SK-N-SH (cell line): ENCODE measurements around the gene HOXD11. TPM values are rescaled to one million over a fixed set of nuclear protein-coding genes. Genes with fewer than 3 reads are reported as not detected.

Source experiments
- CTCF ChIA-PET: fragments of 300-600, 350-600 bp; formaldehyde crosslinking; extraction: SDS; loops from one replicate; lab custom pipeline; 2021; lab: Yijun Ruan, JAX
- POLR2A ChIA-PET: fragments of 350-600 bp; sonication (Branson Sonifier 250); formaldehyde crosslinking; extraction: SDS; loops from one replicate; lab custom pipeline; 2020; ENCODE audit warnings: antibody characterized with exemption, inconsistent platforms; lab: Yijun Ruan, JAX
- DNase-seq: peaks from one replicate; pipeline ENCODE4 v3.0.0; 2012
- H2AFZ ChIP-seq: fragments of 200-600 bp; sonication (generic); 2 replicates; pipeline ENCODE4 v1.8.1; 2016; ENCODE audit warnings: antibody characterized with exemption, mild to moderate bottlenecking, low read depth
- H3F3A ChIP-seq: fragments of 200-600 bp; sonication (generic); replicated peaks from 2 replicates; pipeline ENCODE3; 2016; ENCODE audit warnings: antibody characterized with exemption, mild to moderate bottlenecking; ENCODE audit not compliant: insufficient read depth
- H3K27ac ChIP-seq, 2 experiments: fragments of 200-500 bp in 1 of 2; fragments of 200-600 bp in 1 of 2; sonication (Bioruptor generic) in 1 of 2; sonication (generic), shearing (Covaris generic) in 1 of 2; 2 replicates each; pipeline versions ENCODE4 v1.5.1 to v1.6.1; 2014 to 2016; ENCODE audit warnings: low read depth in 2 of 2, inconsistent platforms in 1 of 2, low read length in 1 of 2, mild to moderate bottlenecking in 1 of 2, mixed read lengths in 1 of 2
- H3K27me3 ChIP-seq: fragments of 200-600 bp; sonication (generic), shearing (Covaris generic); 2 replicates; pipeline ENCODE4 v1.6.1; 2016; ENCODE audit warnings: mixed run types; ENCODE audit not compliant: insufficient read depth
- H3K36me3 ChIP-seq, 2 experiments: fragments of 200-500 bp in 1 of 2; fragments of 200-600 bp in 1 of 2; sonication (Bioruptor generic) in 1 of 2; sonication (generic) in 1 of 2; replicated peaks in 1 of 2; 2 replicates each; pipeline versions ENCODE3 to v1.5.1; 2014 to 2016; ENCODE audit warnings: low read length in 1 of 2, mild to moderate bottlenecking in 1 of 2; ENCODE audit not compliant: insufficient read depth in 2 of 2, control insufficient read depth in 1 of 2
- H3K4me1 ChIP-seq, 2 experiments: fragments of 200-500 bp in 1 of 2; fragments of 200-600 bp in 1 of 2; sonication (Bioruptor generic) in 1 of 2; sonication (generic), shearing (Covaris generic) in 1 of 2; 2 replicates each; pipeline versions ENCODE4 v1.5.1 to v1.6.1; 2014 to 2016; ENCODE audit warnings: low read depth in 1 of 2, low read length in 1 of 2, mixed run types in 1 of 2; ENCODE audit not compliant: insufficient read depth in 2 of 2, control insufficient read depth in 1 of 2
- H3K4me2 ChIP-seq: fragments of 200-600 bp; sonication (generic), shearing (Covaris generic); 2 replicates; pipeline ENCODE4 v1.6.1; 2017; ENCODE audit warnings: mixed run types
- H3K4me3 ChIP-seq, 2 experiments: fragments of 200-500 bp in 1 of 2; fragments of 200-600 bp in 1 of 2; sonication (Bioruptor generic) in 1 of 2; sonication (generic), shearing (Covaris generic) in 1 of 2; 2 replicates each; pipeline versions ENCODE4 v1.5.1 to v1.8.1; 2014 to 2016; ENCODE audit warnings: low read depth in 2 of 2, inconsistent platforms in 1 of 2, low read length in 1 of 2, mild to moderate bottlenecking in 1 of 2, mixed read lengths in 1 of 2, moderate library complexity in 1 of 2
- H3K79me2 ChIP-seq: fragments of 200-600 bp; sonication (generic); 2 replicates; pipeline ENCODE4 v1.8.1; 2017; ENCODE audit warnings: mild to moderate bottlenecking; ENCODE audit not compliant: insufficient read depth
- H3K9ac ChIP-seq: fragments of 200-600 bp; sonication (generic); 2 replicates; pipeline ENCODE4 v1.6.1; 2017; ENCODE audit warnings: mixed run types
- H3K9me2 ChIP-seq: fragments of 200-600 bp; sonication (generic); 2 replicates; pipeline ENCODE4 v1.6.1; 2017; ENCODE audit warnings: mixed run types
- H3K9me3 ChIP-seq: fragments of 200-600 bp; sonication (generic); 2 replicates; pipeline ENCODE4 v1.6.1; 2017; ENCODE audit warnings: mixed run types, mild to moderate bottlenecking, moderate library complexity
- H4K20me1 ChIP-seq: fragments of 200-600 bp; sonication (generic); 2 replicates; pipeline ENCODE4 v1.6.1; 2017; ENCODE audit warnings: mild to moderate bottlenecking, mixed run types; ENCODE audit not compliant: insufficient read depth
- FOSL2 ChIP-seq: IDR thresholded peaks from 2 replicates; pipeline ENCODE4 v1.4.0; 2012; ENCODE audit warnings: low read depth, mild to moderate bottlenecking, moderate library complexity, borderline replicate concordance
- GATA2 ChIP-seq: sonication (generic); formaldehyde crosslinking; IDR thresholded peaks from 2 replicates; pipeline ENCODE4 v1.5.0; 2020; ENCODE audit warnings: mild to moderate bottlenecking, missing genetic modification reagents
- MXI1 ChIP-seq: IDR thresholded peaks from 2 replicates; pipeline ENCODE4 v1.6.1; 2012; ENCODE audit warnings: mild to moderate bottlenecking, low read depth, low read length, improper control_type of control experiment
- NRF1 ChIP-seq: IDR thresholded peaks from 2 replicates; pipeline ENCODE4 v1.6.1; 2012; ENCODE audit warnings: low read depth, mild to moderate bottlenecking, low read length
- POLR2AphosphoS5 ChIP-seq: IDR thresholded peaks from 2 replicates; pipeline ENCODE4 v1.6.1; 2012; ENCODE audit warnings: low read depth, low read length
- RAD21 ChIP-seq: IDR thresholded peaks from 2 replicates; pipeline ENCODE4 v1.6.1; 2012; ENCODE audit warnings: mild to moderate bottlenecking, low read length
- RCOR1 ChIP-seq: fragments of 150-350 bp; IDR thresholded peaks from 2 replicates; pipeline ENCODE4 v1.6.1; 2017; ENCODE audit warnings: antibody characterized with exemption, low read length
- RFX5 ChIP-seq: IDR thresholded peaks from 2 replicates; pipeline ENCODE4 v1.6.1; 2012; ENCODE audit warnings: mild to moderate bottlenecking, improper control_type of control experiment, low read length
- SIN3A ChIP-seq: IDR thresholded peaks from 2 replicates; pipeline ENCODE4 v1.6.1; 2012; ENCODE audit warnings: low read depth, mild to moderate bottlenecking, low read length, moderate library complexity, borderline replicate concordance
- SMC3 ChIP-seq: IDR thresholded peaks from 2 replicates; pipeline ENCODE4 v1.6.1; 2012; ENCODE audit warnings: low read depth, low read length, improper control_type of control experiment
- TAF1 ChIP-seq: IDR thresholded peaks from 2 replicates; pipeline ENCODE4 v1.6.1; 2012; ENCODE audit warnings: low read depth, mild to moderate bottlenecking, low read length, moderate library complexity, borderline replicate concordance
- TEAD4 ChIP-seq: IDR thresholded peaks from 2 replicates; pipeline ENCODE4 v1.4.0; 2012; ENCODE audit warnings: mild to moderate bottlenecking, borderline replicate concordance; ENCODE audit not compliant: insufficient read depth
- YY1 ChIP-seq: IDR thresholded peaks from 2 replicates; pipeline ENCODE4 v1.4.0; 2012; ENCODE audit warnings: low read depth, mild to moderate bottlenecking
- WGBS: methylation state at CpG from one replicate; pipeline ENCODE4 v1.1.6; 2017; ENCODE audit warnings: low lambda C conversion rate; 5-methylcytosine and 5-hydroxymethylcytosine counted together
- polyA plus RNA-seq, 3 experiments: library from polyadenylated mRNA; depleted of rRNA; stranded (reverse); fragments of >200 nt; gene quantifications; 2 replicates each; pipeline ENCODE4 v1.2.3, GENCODE V29; 2012
- TF ChIP-seq, protein P1 (sequence below): IDR thresholded peaks from 2 replicates; pipeline ENCODE4 v1.6.1; 2012; ENCODE audit warnings: mild to moderate bottlenecking, low read depth, low read length, moderate library complexity
- TF ChIP-seq, protein P2 (sequence below): IDR thresholded peaks from 2 replicates; pipeline ENCODE4 v1.4.0; 2012; ENCODE audit warnings: low read depth, borderline replicate concordance
- TF ChIP-seq, protein P3 (sequence below): IDR thresholded peaks from 2 replicates; pipeline ENCODE4 v1.4.0; 2012; ENCODE audit warnings: low read depth

The HOXD11 gene
- polyA plus RNA-seq, 1 of the 3 experiments (the other 2 are of a cell fraction): not detected

DNA sequence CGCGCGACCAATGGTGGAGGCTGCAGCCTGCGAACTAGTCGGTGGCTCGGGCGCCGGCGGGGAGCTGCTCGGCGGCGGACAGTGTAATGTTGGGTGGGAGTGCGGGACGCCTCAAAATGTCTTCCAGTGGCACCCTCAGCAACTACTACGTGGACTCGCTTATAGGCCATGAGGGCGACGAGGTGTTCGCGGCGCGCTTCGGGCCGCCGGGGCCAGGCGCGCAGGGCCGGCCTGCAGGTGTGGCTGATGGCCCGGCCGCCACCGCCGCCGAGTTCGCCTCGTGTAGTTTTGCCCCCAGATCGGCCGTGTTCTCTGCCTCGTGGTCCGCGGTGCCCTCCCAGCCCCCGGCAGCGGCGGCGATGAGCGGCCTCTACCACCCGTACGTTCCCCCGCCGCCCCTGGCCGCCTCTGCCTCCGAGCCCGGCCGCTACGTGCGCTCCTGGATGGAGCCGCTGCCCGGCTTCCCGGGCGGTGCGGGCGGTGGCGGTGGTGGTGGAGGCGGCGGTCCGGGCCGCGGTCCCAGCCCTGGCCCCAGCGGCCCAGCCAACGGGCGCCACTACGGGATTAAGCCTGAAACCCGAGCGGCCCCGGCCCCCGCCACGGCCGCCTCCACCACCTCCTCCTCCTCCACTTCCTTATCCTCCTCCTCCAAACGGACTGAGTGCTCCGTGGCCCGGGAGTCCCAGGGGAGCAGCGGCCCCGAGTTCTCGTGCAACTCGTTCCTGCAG, 15.8 kb downstream of the HOXD11 start, which contains the start of gene HOXD9:
HOXD9 (plus strand) TSS at position 37 of the 728 bp plus-strand sequence; CDS start at position 87, 50 bp downstream.
- POLR2A ChIA-PET: interaction anchor here (0.5 to 4.1 kb wide), 12 partner anchors 9 to 1066 kb away, joined by 3 to 27 read pairs (median 4); partner anchors contain the start of gene HOXD1
- Histone ChIP-seq H3K4me2 (peak within 1 kb of the TSS; percentile 84), H3K4me1 (peaks cover 4 to 16% of the 10 kb centered on the region in 2 experiments; a peak in 3 of 4 replicates), H3K9ac (peak within 1 kb of the TSS; percentile 63), H3K4me3 (peak within 1 kb of the TSS; percentile 66 to 78), H3K79me2 (no peaks in the 10 kb centered on the region), H3K9me3 (no peaks in the 10 kb centered on the region), H2AFZ (peak within 1 kb of the TSS; percentile 94), H4K20me1 (no peaks in the 10 kb centered on the region), H3K9me2 (no peaks in the 10 kb centered on the region), H3F3A (peaks cover 3% of the 10 kb centered on the region), H3K36me3 (no peaks in the 10 kb centered on the region), H3K27me3 (peaks cover 5% of the 10 kb centered on the region), H3K27ac (peak within 1 kb of the TSS in 1 of 2 experiments; percentile 87; a peak in 2 of 4 replicates)
- TF ChIP-seq RCOR1: no peak
- no peak for TF ChIP-seq RFX5
- TF ChIP-seq, protein P1, sequence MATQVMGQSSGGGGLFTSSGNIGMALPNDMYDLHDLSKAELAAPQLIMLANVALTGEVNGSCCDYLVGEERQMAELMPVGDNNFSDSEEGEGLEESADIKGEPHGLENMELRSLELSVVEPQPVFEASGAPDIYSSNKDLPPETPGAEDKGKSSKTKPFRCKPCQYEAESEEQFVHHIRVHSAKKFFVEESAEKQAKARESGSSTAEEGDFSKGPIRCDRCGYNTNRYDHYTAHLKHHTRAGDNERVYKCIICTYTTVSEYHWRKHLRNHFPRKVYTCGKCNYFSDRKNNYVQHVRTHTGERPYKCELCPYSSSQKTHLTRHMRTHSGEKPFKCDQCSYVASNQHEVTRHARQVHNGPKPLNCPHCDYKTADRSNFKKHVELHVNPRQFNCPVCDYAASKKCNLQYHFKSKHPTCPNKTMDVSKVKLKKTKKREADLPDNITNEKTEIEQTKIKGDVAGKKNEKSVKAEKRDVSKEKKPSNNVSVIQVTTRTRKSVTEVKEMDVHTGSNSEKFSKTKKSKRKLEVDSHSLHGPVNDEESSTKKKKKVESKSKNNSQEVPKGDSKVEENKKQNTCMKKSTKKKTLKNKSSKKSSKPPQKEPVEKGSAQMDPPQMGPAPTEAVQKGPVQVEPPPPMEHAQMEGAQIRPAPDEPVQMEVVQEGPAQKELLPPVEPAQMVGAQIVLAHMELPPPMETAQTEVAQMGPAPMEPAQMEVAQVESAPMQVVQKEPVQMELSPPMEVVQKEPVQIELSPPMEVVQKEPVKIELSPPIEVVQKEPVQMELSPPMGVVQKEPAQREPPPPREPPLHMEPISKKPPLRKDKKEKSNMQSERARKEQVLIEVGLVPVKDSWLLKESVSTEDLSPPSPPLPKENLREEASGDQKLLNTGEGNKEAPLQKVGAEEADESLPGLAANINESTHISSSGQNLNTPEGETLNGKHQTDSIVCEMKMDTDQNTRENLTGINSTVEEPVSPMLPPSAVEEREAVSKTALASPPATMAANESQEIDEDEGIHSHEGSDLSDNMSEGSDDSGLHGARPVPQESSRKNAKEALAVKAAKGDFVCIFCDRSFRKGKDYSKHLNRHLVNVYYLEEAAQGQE: no peak
- peak; percentile 80 for TF ChIP-seq POLR2AphosphoS5
- no peak for TF ChIP-seq GATA2 (CRISPR knock-in tag)
- TF ChIP-seq RAD21: no peak
- TF ChIP-seq, protein P2, sequence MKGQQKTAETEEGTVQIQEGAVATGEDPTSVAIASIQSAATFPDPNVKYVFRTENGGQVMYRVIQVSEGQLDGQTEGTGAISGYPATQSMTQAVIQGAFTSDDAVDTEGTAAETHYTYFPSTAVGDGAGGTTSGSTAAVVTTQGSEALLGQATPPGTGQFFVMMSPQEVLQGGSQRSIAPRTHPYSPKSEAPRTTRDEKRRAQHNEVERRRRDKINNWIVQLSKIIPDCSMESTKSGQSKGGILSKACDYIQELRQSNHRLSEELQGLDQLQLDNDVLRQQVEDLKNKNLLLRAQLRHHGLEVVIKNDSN: no peak
- no peak; the same call in 1 of the 2 replicates for TF ChIP-seq SIN3A
- no peak for TF ChIP-seq TEAD4
- peak; percentile 54; the same call in 1 of the 2 replicates for TF ChIP-seq TAF1
- TF ChIP-seq FOSL2: no peak
- TF ChIP-seq, protein P3, sequence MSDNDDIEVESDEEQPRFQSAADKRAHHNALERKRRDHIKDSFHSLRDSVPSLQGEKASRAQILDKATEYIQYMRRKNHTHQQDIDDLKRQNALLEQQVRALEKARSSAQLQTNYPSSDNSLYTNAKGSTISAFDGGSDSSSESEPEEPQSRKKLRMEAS: no peak
- no peak; the same call in 1 of the 2 replicates for TF ChIP-seq YY1
- TF ChIP-seq SMC3: no peak
- TF ChIP-seq NRF1: no peak
- TF ChIP-seq MXI1: peak; percentile 76; the same call in 1 of the 2 replicates
- CTCF ChIA-PET: interaction anchor here (0.6 to 26.1 kb wide), 19 partner anchors 8 to 1038 kb away, joined by 3 to 1047 read pairs (median 5); partner anchors contain the start of genes HOXD10, HOXD11 and HOXD13
- DNase-seq: peak; percentile 93
- WGBS: 33% methylated on average over 37 of the region's 84 CpGs
